Keratinocyte (primary cell): Measurements from ENCODE around the gene NUP210.

ENCODE experiments used
- CTCF ChIP-seq, 3 experiments: IDR thresholded peaks in 1 of 3; conservative IDR thresholded peaks in 1 of 3; optimal IDR thresholded peaks in 1 of 3; 2 replicates in 2 of 3; 3 replicates in 1 of 3; pipeline versions ENCODE3 to v1.5.1; 2011; ENCODE audit warnings: low read length in 3 of 3, mild to moderate bottlenecking in 3 of 3, moderate library complexity in 2 of 3, control low read depth in 1 of 3, inconsistent platforms in 1 of 3; ENCODE audit not compliant: insufficient read depth in 2 of 3; ENCODE audit errors: extremely low read depth in 1 of 3
- EZH2 ChIP-seq: IDR thresholded peaks from one replicate; pipeline ENCODE4 v1.6.1; 2012; ENCODE audit warnings: inconsistent platforms, mild to moderate bottlenecking, low read length, moderate library complexity

- no peak for TF ChIP-seq CTCF (optimal IDR thresholded peaks at IDR 0.05 in 1 of 3, IDR thresholded peaks at IDR 0.05 in 1 of 3, conservative IDR thresholded peaks at IDR 0.05 in 1 of 3; ENCODE audit: extremely low read depth in 1 of 3, insufficient read depth in 2 of 3, low read length in 3 of 3)
- no peak for TF ChIP-seq EZH2
Observed at GRCh38 chr3:13348661-13349396, 71.3 kb downstream of the NUP210 start.
